ENCODE measurements around the gene NELL2.

Gene NELL2

GRCh38 chr12:44875417-44875953 lies 630 bp downstream of the NELL2 start:
- no peaks in the 10 kb centered on the region; the same call in none of the 2 replicates for H3K27me3 ChIP-seq (replicated peaks; ENCODE audit: control insufficient read depth, insufficient read depth, low read length)
- DNase-seq (ENCODE audit: extremely low read depth, insufficient read length): peak; percentile 3
- peak overlapping the region; percentile 49 for H3K4me3 ChIP-seq (replicated peaks; ENCODE audit: low read depth, low read length)
- no peak for TF ChIP-seq CTCF (IDR thresholded peaks at IDR 0.05; ENCODE audit: insufficient read depth, low read length, poor library complexity, severe bottlenecking)
- no peaks in the 10 kb centered on the region for H3K36me3 ChIP-seq (ENCODE audit: control insufficient read depth, insufficient read depth, low read length)

- TF ChIP-seq CTCF (IDR thresholded peaks at IDR 0.05; ENCODE audit: insufficient read depth, low read length, poor library complexity, severe bottlenecking): no peak
- H3K27me3 ChIP-seq (replicated peaks; ENCODE audit: control insufficient read depth, insufficient read depth, low read length): no peaks in the 10 kb centered on the region; the same call in none of the 2 replicates
- peak; percentile 1 for DNase-seq (ENCODE audit: extremely low read depth, insufficient read length)
- no peaks in the 10 kb centered on the region for H3K36me3 ChIP-seq (ENCODE audit: control insufficient read depth, insufficient read depth, low read length)
- peak overlapping the region; percentile 49 for H3K4me3 ChIP-seq (replicated peaks; ENCODE audit: low read depth, low read length)
Observed at GRCh38 chr12:44874981-44875416, 1.1 kb downstream of the NELL2 start.

- H3K36me3 ChIP-seq (ENCODE audit: control insufficient read depth, insufficient read depth, low read length): no peaks in the 10 kb centered on the region
- DNase-seq (ENCODE audit: extremely low read depth, insufficient read length): no peak
- TF ChIP-seq CTCF (IDR thresholded peaks at IDR 0.05; ENCODE audit: insufficient read depth, low read length, poor library complexity, severe bottlenecking): peak; percentile 12
- no peaks in the 10 kb centered on the region; the same call in none of the 2 replicates for H3K27me3 ChIP-seq (replicated peaks; ENCODE audit: control insufficient read depth, insufficient read depth, low read length)
- no peak overlapping the region for H3K4me3 ChIP-seq (replicated peaks; ENCODE audit: low read depth, low read length)
Observed at GRCh38 chr12:44873898-44874297, 2.2 kb downstream of the NELL2 start.

- TF ChIP-seq CTCF (IDR thresholded peaks at IDR 0.05; ENCODE audit: insufficient read depth, low read length, poor library complexity, severe bottlenecking): no peak
- no peaks in the 10 kb centered on the region for H3K36me3 ChIP-seq (ENCODE audit: control insufficient read depth, insufficient read depth, low read length)
- H3K27me3 ChIP-seq (replicated peaks; ENCODE audit: control insufficient read depth, insufficient read depth, low read length): no peaks in the 10 kb centered on the region; the same call in 1 of the 2 replicates
- no peak overlapping the region for H3K4me3 ChIP-seq (replicated peaks; ENCODE audit: low read depth, low read length)
- DNase-seq (ENCODE audit: extremely low read depth, insufficient read length): no peak
Observed at GRCh38 chr12:44869503-44869902, 6.6 kb downstream of the NELL2 start.

GRCh38 chr12:44863867-44864266 lies 12.2 kb downstream of the NELL2 start:
- Histone ChIP-seq H3K4me3 (replicated peaks; ENCODE audit: low read depth, low read length) (no peak overlapping the region), H3K27me3 (replicated peaks; ENCODE audit: control insufficient read depth, insufficient read depth, low read length) (no peaks in the 10 kb centered on the region), H3K36me3 (ENCODE audit: control insufficient read depth, insufficient read depth, low read length) (no peaks in the 10 kb centered on the region)
- DNase-seq (ENCODE audit: extremely low read depth, insufficient read length): no peak
- no peak for TF ChIP-seq CTCF (IDR thresholded peaks at IDR 0.05; ENCODE audit: insufficient read depth, low read length, poor library complexity, severe bottlenecking)

All from GM06990 (cell line).